GF-D8 (cell line): Measurements from ENCODE around the gene ZNF575.
"Not testable (repeated sequence)": the region's sequence is repeated elsewhere in the genome, so short reads cannot be mapped to it uniquely, and the experiment has no call there.

Experiments
- DNase-seq: peaks from one replicate; lab custom pipeline; 2025; lab: John Stamatoyannopoulos, UW

ZNF575 gene

GRCh38 chr19:43541920-43542650, 9.1 kb downstream of the ZNF575 start:
- DNase-seq, result no peak

GRCh38 chr19:43544077-43544476, 11.1 kb downstream of the ZNF575 start:
- DNase-seq, result no peak

GRCh38 chr19:43545276-43545675, 12.3 kb downstream of the ZNF575 start:
- no peak for DNase-seq

- no peak for DNase-seq
Observed at GRCh38 chr19:43545981-43546380, 13.0 kb downstream of the ZNF575 start.

- no peak for DNase-seq
Observed at GRCh38 chr19:43546581-43546980, 13.6 kb downstream of the ZNF575 start.

- DNase-seq, result not testable (repeated sequence)
Observed at GRCh38 chr19:43547926-43548325, 14.9 kb downstream of the ZNF575 start.

GRCh38 chr19:43548706-43549105, 15.7 kb downstream of the ZNF575 start:
- DNase-seq, result no peak

GRCh38 chr19:43551399-43552197, 18.6 kb downstream of the ZNF575 start:
- DNase-seq, result no peak

GRCh38 chr19:43552198-43552450, 19.1 kb downstream of the ZNF575 start:
- DNase-seq, result no peak

GRCh38 chr19:43552616-43553015, 19.6 kb downstream of the ZNF575 start:
- no peak for DNase-seq

GRCh38 chr19:43553656-43554055, 20.7 kb downstream of the ZNF575 start:
- DNase-seq, result no peak

- DNase-seq, result no peak
Observed at GRCh38 chr19:43554317-43554895, 21.4 kb downstream of the ZNF575 start.

- DNase-seq, result peak; percentile 25
Observed at GRCh38 chr19:43555185-43555770, 22.3 kb downstream of the ZNF575 start.

GRCh38 chr19:43560687-43561086, 27.7 kb downstream of the ZNF575 start:
- DNase-seq, result no peak

GRCh38 chr19:43561139-43561970, 28.4 kb downstream of the ZNF575 start:
- no peak for DNase-seq

GRCh38 chr19:43562226-43562697, 29.3 kb downstream of the ZNF575 start:
- DNase-seq, result no peak

- DNase-seq, result peak; percentile 100
Observed at GRCh38 chr19:43562698-43563241, 29.8 kb downstream of the ZNF575 start.

- no peak for DNase-seq
Observed at GRCh38 chr19:43563816-43564457, 30.9 kb downstream of the ZNF575 start.

- no peak for DNase-seq
Observed at GRCh38 chr19:43564800-43565199, 31.8 kb downstream of the ZNF575 start.

- DNase-seq, result no peak
Observed at GRCh38 chr19:43569657-43570056, 36.7 kb downstream of the ZNF575 start.

- peak; percentile 16 for DNase-seq
Observed at GRCh38 chr19:43570174-43570791, 37.3 kb downstream of the ZNF575 start.
